Liver (tissue), 9 donors: ENCODE results near the gene MYO10. TPM values are rescaled to one million over a fixed set of nuclear protein-coding genes. Genes with fewer than 3 reads are reported as not detected.

ENCODE experiments used
- DNase-seq: peaks from one replicate; pipeline ENCODE4 v3.0.0-alpha.2; 2017; ENCODE audit warnings: low spot score
- H3K27ac ChIP-seq, 2 donors: one replicate each; pipeline ENCODE4 v1.7.0; 2013; ENCODE audit warnings: inconsistent platforms in 2 of 2, low read length in 2 of 2, control low read depth in 1 of 2, low read depth in 1 of 2, mild to moderate bottlenecking in 1 of 2
- H3K27me3 ChIP-seq, 4 donors: one replicate each; pipeline versions ENCODE4 v1.6.1 to v1.7.0; 2013; ENCODE audit warnings: low read length in 3 of 4, inconsistent platforms in 1 of 4, mild to moderate bottlenecking in 1 of 4, moderate library complexity in 1 of 4; ENCODE audit not compliant: control insufficient read depth in 4 of 4, insufficient read depth in 4 of 4
- H3K36me3 ChIP-seq, 4 donors: one replicate each; pipeline versions ENCODE4 v1.6.1 to v1.7.0; 2013; ENCODE audit warnings: low read length in 3 of 4, mild to moderate bottlenecking in 3 of 4, low read depth in 1 of 4, moderate library complexity in 1 of 4; ENCODE audit not compliant: control insufficient read depth in 4 of 4, insufficient read depth in 3 of 4
- H3K4me1 ChIP-seq, 4 donors: one replicate each; pipeline versions ENCODE4 v1.6.1 to v1.7.0; 2013; ENCODE audit warnings: low read length in 3 of 4, mild to moderate bottlenecking in 3 of 4, moderate library complexity in 1 of 4; ENCODE audit not compliant: control insufficient read depth in 4 of 4, insufficient read depth in 4 of 4
- H3K4me3 ChIP-seq, 3 donors: one replicate each; pipeline versions ENCODE4 v1.6.1 to v1.7.0; 2013; ENCODE audit warnings: low read length in 3 of 3, control low read depth in 1 of 3, low read depth in 1 of 3, mild to moderate bottlenecking in 1 of 3
- H3K9ac ChIP-seq, 2 donors: one replicate each; pipeline ENCODE4 v1.7.0; 2013; ENCODE audit warnings: low read length in 2 of 2, mild to moderate bottlenecking in 2 of 2, moderate library complexity in 2 of 2, control low read depth in 1 of 2, low read depth in 1 of 2
- H3K9me3 ChIP-seq, 4 donors: one replicate each; pipeline versions ENCODE4 v1.6.1 to v1.7.0; 2013; ENCODE audit warnings: low read length in 3 of 4; ENCODE audit not compliant: control insufficient read depth in 4 of 4
- EGR1 ChIP-seq, 2 donors: IDR thresholded peaks; 2 replicates each; pipeline ENCODE4 v1.6.1; 2016 to 2018; ENCODE audit warnings: antibody characterized with exemption in 2 of 2, low read depth in 2 of 2
- GABPA ChIP-seq, 2 donors: IDR thresholded peaks in 1 of 2; conservative IDR thresholded peaks in 1 of 2; 2 replicates each; pipeline ENCODE4 v1.6.1; 2016; ENCODE audit warnings: antibody characterized with exemption in 2 of 2, mild to moderate bottlenecking in 1 of 2, moderate library complexity in 1 of 2
- HNF4G ChIP-seq: IDR thresholded peaks from 2 replicates; pipeline ENCODE4 v1.6.1; 2016; ENCODE audit warnings: antibody characterized with exemption
- JUND ChIP-seq, 2 donors: IDR thresholded peaks; 2 replicates each; pipeline ENCODE4 v1.6.1; 2016; ENCODE audit warnings: antibody characterized with exemption in 2 of 2
- RAD21 ChIP-seq, 2 donors: IDR thresholded peaks; 2 replicates each; pipeline ENCODE4 v1.6.1; 2016; ENCODE audit warnings: antibody characterized with exemption in 2 of 2, mild to moderate bottlenecking in 2 of 2
- RXRA ChIP-seq, 2 donors: IDR thresholded peaks; 2 replicates each; pipeline ENCODE4 v1.6.1; 2017 to 2018; ENCODE audit warnings: antibody characterized with exemption in 2 of 2, mild to moderate bottlenecking in 1 of 2
- SP1 ChIP-seq: IDR thresholded peaks from 2 replicates; pipeline ENCODE4 v1.6.1; 2018; ENCODE audit warnings: antibody characterized with exemption, mild to moderate bottlenecking
- TAF1 ChIP-seq: conservative IDR thresholded peaks from 2 replicates; pipeline ENCODE4 v1.6.1; 2016; ENCODE audit warnings: antibody characterized with exemption, mild to moderate bottlenecking
- WGBS: extraction: QIAGEN DNeasy Blood & Tissue Kit; methylation state at CpG from one replicate; pipeline ENCODE4 v1.1.7; 2013; 5-methylcytosine and 5-hydroxymethylcytosine counted together
- polyA plus RNA-seq, 2 donors: library from polyadenylated mRNA; stranded (reverse) in 1 of 2; unstranded in 1 of 2; fragments of 200-250 nt in 1 of 2; fragments of >200 nt in 1 of 2; fragmentation: Nextera tagmentation in 1 of 2; extraction: Ambion mirVana in 1 of 2; gene quantifications; one replicate each; pipeline versions ENCODE4 v1.2.1 to v1.2.3, GENCODE V29; 2013 to 2015
- total RNA-seq, 2 donors: library from RNA; depleted of rRNA; stranded (reverse); fragments of >200 nt; gene quantifications; one replicate each; pipeline ENCODE4 v1.2.3, GENCODE V29; 2014
- TF ChIP-seq, protein P1 (sequence below): IDR thresholded peaks from 2 replicates; pipeline ENCODE4 v1.6.1; 2016; ENCODE audit warnings: antibody characterized with exemption
- TF ChIP-seq, protein P2 (sequence below): IDR thresholded peaks from 2 replicates; pipeline ENCODE4 v1.6.1; 2016; ENCODE audit warnings: antibody characterized with exemption, mild to moderate bottlenecking
- TF ChIP-seq, protein P3 (sequence below): IDR thresholded peaks from 2 replicates; pipeline ENCODE4 v1.6.1; 2016; ENCODE audit warnings: antibody characterized with exemption
- TF ChIP-seq, protein P4 (sequence below): IDR thresholded peaks from 2 replicates; pipeline ENCODE4 v1.6.1; 2016; ENCODE audit warnings: antibody characterized with exemption
- TF ChIP-seq, protein P5 (sequence below): fragments of 150-350 bp; IDR thresholded peaks from 2 replicates; pipeline ENCODE4 v1.5.1; 2017; ENCODE audit warnings: improper control_type of control experiment, low read depth, low read length; ENCODE audit not compliant: missing input control
- donor health status: healthy.
- donor health status: healthy.
- donor health status: healthy.
- donor health status: healthy.
- donor health status: healthy.

Gene MYO10
- total and polyA plus RNA-seq, 4 donors, result 4.3 to 15.3 (median 7.1) TPM

DNA sequence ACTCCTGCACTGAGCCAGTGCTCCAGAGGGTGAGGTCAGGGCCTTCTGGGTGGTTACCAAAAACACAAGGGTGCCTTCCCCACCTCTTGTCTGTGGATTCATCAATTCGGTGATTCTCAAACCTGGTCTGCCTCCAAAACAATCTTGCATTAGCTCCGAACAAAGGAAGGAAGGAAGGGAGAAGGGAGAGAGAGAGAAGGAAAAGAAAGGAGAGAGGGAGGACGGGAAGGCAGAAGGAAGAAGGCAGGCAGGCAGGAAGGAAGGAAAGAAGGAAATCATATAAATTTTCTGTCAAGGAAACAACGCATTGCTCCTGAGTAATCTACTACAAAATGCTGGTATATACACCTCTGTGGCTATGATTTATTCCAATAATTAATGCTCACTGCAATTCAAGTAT is 39.3 kb downstream of the MYO10 start:
- WGBS, result 46% methylated on average over 4 of the region's 4 CpGs
- no peak for DNase-seq
- no peak overlapping the region for H3K27ac ChIP-seq
- H3K27me3 ChIP-seq, result no peaks in the 10 kb centered on the region
- no peak overlapping the region for H3K9ac ChIP-seq
- H3K36me3 ChIP-seq, result no peaks in the 10 kb centered on the region
- H3K4me1 ChIP-seq, result peaks cover 0 to 3% (median 0%) of the 10 kb centered on the region in 4 donors
- H3K9me3 ChIP-seq, result no peaks in the 10 kb centered on the region
- no peak overlapping the region for H3K4me3 ChIP-seq
- TF ChIP-seq TAF1, result no peak
- TF ChIP-seq, protein P1, sequence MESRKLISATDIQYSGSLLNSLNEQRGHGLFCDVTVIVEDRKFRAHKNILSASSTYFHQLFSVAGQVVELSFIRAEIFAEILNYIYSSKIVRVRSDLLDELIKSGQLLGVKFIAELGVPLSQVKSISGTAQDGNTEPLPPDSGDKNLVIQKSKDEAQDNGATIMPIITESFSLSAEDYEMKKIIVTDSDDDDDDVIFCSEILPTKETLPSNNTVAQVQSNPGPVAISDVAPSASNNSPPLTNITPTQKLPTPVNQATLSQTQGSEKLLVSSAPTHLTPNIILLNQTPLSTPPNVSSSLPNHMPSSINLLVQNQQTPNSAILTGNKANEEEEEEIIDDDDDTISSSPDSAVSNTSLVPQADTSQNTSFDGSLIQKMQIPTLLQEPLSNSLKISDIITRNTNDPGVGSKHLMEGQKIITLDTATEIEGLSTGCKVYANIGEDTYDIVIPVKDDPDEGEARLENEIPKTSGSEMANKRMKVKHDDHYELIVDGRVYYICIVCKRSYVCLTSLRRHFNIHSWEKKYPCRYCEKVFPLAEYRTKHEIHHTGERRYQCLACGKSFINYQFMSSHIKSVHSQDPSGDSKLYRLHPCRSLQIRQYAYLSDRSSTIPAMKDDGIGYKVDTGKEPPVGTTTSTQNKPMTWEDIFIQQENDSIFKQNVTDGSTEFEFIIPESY, result no peak
- no peak for TF ChIP-seq HNF4G
- TF ChIP-seq JUND (IDR thresholded peaks at IDR 0.05), result no peak

DNA sequence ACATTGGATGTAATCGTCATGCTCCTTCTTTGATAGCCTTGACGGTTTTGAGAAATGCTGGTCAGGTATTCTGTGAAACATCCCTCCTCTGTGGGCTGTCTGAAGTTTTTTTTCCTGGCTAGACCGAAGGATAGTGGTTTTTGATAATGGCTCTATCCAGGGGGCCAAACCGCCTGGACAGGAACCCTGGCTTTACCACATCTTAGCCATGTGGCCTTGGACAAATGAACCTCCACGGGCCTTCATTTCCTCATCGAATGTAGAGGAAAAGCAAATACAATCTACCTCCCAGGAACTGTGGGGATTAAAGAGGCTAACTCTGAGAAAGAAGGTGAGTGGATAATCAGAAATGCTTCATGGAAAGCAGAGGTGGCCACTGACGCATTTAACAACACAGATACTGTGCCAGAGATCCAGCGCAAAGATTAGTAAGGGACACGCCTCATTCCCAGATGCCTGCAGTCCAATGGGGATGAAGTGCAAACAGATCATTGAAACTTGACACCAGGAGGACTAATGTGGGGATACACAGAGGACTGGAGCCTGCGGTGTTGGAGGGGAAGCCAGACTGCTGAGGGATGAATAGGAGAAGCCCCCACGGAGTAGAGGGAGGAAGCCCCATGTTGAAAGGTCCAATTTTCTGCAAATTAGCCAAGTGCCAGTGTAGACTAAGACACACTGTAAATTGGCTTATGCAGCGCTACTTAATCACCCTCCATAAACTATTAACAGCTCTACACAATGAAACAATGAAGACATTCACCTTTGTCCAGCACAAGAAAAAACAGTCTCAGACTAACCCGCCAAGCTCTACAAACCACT is 41.6 kb downstream of the MYO10 start:
- Histone ChIP-seq H3K9ac (no peak overlapping the region), H3K27me3 (no peaks in the 10 kb centered on the region), H3K4me3 (no peak overlapping the region), H3K36me3 (no peaks in the 10 kb centered on the region), H3K27ac (no peak overlapping the region), H3K9me3 (no peaks in the 10 kb centered on the region), H3K4me1 (peaks cover 0 to 3% (median 0%) of the 10 kb centered on the region in 4 donors)
- DNase-seq, result no peak
- 42% methylated on average over 13 of the region's 13 CpGs for WGBS
- TF ChIP-seq, protein P2, sequence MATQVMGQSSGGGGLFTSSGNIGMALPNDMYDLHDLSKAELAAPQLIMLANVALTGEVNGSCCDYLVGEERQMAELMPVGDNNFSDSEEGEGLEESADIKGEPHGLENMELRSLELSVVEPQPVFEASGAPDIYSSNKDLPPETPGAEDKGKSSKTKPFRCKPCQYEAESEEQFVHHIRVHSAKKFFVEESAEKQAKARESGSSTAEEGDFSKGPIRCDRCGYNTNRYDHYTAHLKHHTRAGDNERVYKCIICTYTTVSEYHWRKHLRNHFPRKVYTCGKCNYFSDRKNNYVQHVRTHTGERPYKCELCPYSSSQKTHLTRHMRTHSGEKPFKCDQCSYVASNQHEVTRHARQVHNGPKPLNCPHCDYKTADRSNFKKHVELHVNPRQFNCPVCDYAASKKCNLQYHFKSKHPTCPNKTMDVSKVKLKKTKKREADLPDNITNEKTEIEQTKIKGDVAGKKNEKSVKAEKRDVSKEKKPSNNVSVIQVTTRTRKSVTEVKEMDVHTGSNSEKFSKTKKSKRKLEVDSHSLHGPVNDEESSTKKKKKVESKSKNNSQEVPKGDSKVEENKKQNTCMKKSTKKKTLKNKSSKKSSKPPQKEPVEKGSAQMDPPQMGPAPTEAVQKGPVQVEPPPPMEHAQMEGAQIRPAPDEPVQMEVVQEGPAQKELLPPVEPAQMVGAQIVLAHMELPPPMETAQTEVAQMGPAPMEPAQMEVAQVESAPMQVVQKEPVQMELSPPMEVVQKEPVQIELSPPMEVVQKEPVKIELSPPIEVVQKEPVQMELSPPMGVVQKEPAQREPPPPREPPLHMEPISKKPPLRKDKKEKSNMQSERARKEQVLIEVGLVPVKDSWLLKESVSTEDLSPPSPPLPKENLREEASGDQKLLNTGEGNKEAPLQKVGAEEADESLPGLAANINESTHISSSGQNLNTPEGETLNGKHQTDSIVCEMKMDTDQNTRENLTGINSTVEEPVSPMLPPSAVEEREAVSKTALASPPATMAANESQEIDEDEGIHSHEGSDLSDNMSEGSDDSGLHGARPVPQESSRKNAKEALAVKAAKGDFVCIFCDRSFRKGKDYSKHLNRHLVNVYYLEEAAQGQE, result no peak
- TF ChIP-seq EGR1 (IDR thresholded peaks at IDR 0.05; ENCODE audit: low read depth in 2 of 2), result no peak
- TF ChIP-seq JUND (IDR thresholded peaks at IDR 0.05), result no peak
- TF ChIP-seq GABPA (IDR thresholded peaks at IDR 0.05 in 1 of 2, conservative IDR thresholded peaks at IDR 0.05 in 1 of 2), result no peak
- TF ChIP-seq RXRA (IDR thresholded peaks at IDR 0.05), result no peak
- TF ChIP-seq, protein P3, sequence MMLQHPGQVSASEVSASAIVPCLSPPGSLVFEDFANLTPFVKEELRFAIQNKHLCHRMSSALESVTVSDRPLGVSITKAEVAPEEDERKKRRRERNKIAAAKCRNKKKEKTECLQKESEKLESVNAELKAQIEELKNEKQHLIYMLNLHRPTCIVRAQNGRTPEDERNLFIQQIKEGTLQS, result no peak
- TF ChIP-seq, protein P4, sequence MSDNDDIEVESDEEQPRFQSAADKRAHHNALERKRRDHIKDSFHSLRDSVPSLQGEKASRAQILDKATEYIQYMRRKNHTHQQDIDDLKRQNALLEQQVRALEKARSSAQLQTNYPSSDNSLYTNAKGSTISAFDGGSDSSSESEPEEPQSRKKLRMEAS, result no peak
- TF ChIP-seq, protein P1, result no peak
- TF ChIP-seq, protein P5, sequence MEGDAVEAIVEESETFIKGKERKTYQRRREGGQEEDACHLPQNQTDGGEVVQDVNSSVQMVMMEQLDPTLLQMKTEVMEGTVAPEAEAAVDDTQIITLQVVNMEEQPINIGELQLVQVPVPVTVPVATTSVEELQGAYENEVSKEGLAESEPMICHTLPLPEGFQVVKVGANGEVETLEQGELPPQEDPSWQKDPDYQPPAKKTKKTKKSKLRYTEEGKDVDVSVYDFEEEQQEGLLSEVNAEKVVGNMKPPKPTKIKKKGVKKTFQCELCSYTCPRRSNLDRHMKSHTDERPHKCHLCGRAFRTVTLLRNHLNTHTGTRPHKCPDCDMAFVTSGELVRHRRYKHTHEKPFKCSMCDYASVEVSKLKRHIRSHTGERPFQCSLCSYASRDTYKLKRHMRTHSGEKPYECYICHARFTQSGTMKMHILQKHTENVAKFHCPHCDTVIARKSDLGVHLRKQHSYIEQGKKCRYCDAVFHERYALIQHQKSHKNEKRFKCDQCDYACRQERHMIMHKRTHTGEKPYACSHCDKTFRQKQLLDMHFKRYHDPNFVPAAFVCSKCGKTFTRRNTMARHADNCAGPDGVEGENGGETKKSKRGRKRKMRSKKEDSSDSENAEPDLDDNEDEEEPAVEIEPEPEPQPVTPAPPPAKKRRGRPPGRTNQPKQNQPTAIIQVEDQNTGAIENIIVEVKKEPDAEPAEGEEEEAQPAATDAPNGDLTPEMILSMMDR, result no peak
- TF ChIP-seq SP1, result no peak
- TF ChIP-seq TAF1, result no peak
- no peak for TF ChIP-seq RAD21 (IDR thresholded peaks at IDR 0.05)
